GM18867 (cell line): ENCODE measurements around the gene C19orf44.
A peak's percentile ranks its signal among the peaks of the same experiment; 100 is the strongest.
"Not testable (repeated sequence)": the region's sequence is repeated elsewhere in the genome, so short reads cannot be mapped to it uniquely, and the experiment has no call there.

Experiments
- ATAC-seq: cut with Tn5 transposase; IDR thresholded peaks from one replicate; pipeline ENCODE4 v1.9.1; 2021; ENCODE audit warnings: mild to moderate bottlenecking, moderate library complexity; ENCODE audit not compliant: unreplicated experiment

The C19orf44 gene

DNA sequence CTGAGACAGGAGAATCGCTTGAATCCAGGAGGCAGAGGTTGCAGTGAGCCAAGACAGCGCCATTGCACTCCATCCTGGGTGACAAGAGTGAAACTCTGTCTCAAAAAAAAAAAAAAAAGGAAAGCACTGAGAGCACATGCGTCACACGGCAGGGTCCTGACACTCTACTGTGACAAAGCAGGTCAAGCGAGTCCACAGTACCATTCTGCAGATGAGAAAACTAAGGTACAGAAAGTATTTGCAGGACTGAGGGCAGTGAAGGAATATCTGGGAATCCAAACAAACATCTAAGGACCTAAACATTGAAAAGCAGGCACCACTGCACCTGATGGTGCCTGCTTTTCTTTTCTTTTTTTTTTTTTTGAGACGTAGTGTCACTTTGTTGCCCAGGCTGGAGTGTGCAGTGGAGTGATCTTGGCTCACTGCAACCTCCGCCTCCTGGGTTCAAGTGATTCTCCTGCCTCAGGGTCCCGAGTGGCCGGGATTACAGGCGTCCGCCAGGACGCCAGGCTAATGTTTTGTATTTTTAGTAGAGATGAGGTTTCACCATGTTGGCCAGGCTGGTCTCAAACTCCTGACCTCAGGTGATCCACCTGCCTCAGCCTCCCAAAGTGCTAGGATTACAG is 29.3 kb upstream of the C19orf44 start:
- not testable (repeated sequence) for ATAC-seq

DNA sequence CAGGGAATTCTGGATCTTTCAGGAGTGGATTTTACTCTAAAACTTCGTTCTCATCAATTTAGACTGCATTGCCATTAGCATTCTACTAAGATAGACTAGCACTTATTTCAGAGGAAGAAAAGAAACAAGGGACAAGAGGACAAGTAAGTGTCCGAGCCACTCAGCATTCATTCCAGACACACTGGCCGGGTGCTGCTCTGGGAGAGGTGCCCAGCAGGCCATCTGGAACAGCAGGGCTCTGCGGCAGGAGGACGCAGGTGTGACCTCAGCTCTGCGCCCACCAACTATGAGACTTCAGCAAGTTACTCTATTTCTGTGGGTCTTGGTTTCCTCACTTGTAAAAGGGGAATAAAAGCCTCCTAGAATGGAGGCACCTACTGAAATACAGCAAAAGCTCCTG is 28.6 kb upstream of the C19orf44 start:
- ATAC-seq: no peak

- ATAC-seq: no peak
Measured at GRCh38 chr19:16470541-16470910, 25.7 kb upstream of the C19orf44 start.

DNA sequence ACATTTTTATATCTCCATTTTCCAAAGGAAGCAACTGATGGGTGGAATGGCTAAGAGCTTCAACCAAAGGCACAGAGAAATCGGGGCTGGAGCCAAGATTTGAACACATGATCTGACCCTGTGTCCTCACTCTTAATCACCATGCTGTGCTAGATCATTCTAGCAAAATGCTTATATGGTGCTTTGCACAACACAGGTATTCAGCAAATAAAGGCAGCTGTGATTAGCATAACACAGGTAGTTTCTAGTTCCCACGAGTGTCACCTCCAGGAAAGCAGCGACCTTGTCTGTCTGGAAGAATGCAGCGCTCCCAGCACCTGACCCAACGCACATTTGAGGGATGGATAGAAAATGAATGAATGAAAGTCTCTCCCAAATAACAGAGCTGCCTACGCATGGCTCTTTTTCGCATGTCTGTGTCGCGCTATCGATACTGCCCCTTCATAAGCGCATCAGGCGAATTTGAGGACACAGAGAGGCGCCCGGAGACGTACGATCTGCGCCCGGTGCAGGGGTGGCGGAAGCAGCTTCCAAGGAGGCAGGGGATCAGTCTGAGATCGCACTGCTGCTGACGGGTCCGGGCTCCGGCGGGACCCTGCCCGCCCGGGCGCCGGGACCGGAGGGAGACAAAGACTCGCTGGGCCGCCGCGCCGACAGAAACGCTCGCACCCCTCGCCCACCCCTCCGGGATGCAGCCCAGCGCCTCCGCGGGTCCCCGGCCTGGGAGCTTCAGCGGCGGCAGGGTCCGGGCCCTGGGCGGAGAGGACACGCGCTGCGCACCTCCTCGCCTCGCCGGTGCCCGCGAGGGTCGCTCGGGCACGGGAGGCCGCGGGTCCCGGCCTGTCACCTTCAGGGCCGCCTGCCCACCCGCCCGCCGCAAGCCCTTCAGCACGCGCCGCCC is 25.0 kb upstream of the C19orf44 start:
- peak; percentile 29 for ATAC-seq

DNA sequence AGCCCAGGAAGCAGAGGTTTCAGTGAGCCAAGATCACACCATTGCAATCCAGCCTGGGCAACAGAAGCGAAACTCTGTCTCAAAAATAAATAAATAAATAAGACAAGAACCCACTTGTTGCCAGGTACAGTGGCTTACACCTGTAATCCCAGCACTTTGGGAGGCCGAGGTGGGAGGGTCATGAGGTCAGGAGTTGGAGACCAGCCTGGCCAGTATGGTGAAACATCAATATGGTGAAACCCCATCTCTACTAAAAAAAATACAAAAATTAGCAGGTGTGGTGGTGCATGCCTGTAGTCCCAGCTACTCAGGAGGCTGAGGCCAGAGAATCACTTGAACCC is 23.7 kb upstream of the C19orf44 start:
- ATAC-seq: not testable (repeated sequence)

GRCh38 chr19:16472992-16473391 is 23.2 kb upstream of the C19orf44 start:
- no peak for ATAC-seq

- no peak for ATAC-seq
Measured at GRCh38 chr19:16473875-16474392, 22.3 kb upstream of the C19orf44 start.

- ATAC-seq: no peak
Measured at GRCh38 chr19:16476401-16476800, 19.8 kb upstream of the C19orf44 start.

- ATAC-seq: no peak
Measured at GRCh38 chr19:16477311-16477710, 18.9 kb upstream of the C19orf44 start.

GRCh38 chr19:16482745-16483144 is 13.4 kb upstream of the C19orf44 start:
- ATAC-seq: no peak

DNA sequence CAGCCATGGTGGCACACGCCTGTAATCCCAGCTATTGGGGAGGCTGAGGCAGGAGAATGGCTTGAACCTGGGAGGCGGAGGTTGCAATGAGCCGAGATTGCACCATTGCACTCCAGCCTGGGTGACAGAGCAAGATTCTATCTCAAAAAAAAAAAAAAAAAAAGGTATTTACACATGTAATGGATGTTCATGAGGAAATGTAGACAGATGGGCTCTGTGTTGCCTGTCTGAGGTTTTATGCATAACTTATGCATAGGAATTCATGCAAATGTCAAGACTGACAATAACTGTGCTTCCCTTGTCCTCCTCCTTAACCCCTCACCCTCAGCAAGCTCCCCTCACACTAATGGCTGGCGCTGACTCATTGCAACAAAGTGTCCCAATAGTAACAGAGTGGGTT is 9.7 kb upstream of the C19orf44 start:
- ATAC-seq: not testable (repeated sequence)

GRCh38 chr19:16496613-16496983 is 404 bp downstream of the C19orf44 start:
- ATAC-seq: no peak

DNA sequence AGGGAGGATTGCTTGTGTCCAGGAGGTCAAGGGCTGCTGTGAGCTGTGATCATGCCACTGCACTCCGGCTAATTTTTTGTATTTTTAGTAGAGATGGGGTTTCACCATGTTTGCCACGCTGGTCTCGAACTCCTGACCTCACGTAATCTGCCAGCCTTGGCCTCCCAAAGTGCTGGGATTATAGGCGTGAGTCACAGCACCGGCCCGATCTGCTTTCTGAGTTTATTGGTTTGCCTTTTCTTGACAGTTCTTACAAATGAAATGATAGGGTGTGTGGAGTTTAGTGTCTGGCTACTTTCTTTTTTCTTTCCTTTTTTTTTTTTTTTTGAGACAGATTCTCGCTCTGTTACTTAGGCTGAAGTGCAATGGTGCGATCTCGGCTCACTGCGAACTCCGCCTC is 848 bp downstream of the C19orf44 start:
- no peak for ATAC-seq

DNA sequence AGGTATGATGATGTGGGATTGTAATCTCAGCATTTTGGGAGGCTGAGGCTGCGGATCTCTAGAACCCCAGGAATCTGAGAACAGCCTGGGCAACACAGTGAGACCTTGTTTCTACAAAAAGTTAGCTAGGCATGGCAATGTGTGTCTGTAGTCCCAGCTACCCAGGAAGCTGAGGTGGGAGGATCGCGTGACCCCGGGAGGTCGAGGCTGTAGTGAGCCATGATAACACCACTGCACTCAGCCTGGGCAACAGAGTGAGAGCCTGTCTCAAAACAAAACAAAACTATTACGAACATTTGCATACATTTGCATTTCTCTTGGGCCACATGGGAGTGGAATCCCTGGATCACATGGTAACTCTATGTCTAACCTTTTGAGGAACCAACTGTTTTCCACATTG is 1.6 kb downstream of the C19orf44 start:
- no peak for ATAC-seq

- no peak for ATAC-seq
Measured at GRCh38 chr19:16504271-16504670, 8.1 kb downstream of the C19orf44 start.

DNA sequence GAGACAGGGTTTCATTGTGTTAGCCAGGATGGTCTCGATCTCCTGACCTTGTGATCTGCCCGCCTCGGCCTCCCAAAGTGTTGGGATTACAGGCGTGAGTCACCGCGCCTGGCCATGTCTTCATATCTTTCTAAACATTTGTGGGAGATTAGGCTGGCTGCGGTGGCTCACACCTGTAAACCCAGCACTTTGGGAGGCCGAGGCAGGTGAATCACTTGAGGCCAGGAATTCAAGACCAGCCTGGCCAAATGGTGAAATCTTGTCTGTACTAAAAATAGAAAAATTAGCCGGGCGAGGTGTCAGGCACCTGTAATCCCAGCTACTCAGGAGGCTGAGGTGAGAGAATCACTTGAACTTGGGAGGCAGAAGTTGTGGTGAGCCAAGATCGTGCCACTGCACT is 10.0 kb downstream of the C19orf44 start:
- ATAC-seq: not testable (repeated sequence)

- no peak for ATAC-seq
Measured at GRCh38 chr19:16506961-16507360, 10.8 kb downstream of the C19orf44 start.

- no peak for ATAC-seq
Measured at GRCh38 chr19:16508546-16508945, 12.4 kb downstream of the C19orf44 start.

- no peak for ATAC-seq
Measured at GRCh38 chr19:16509141-16510061, 13.2 kb downstream of the C19orf44 start.

DNA sequence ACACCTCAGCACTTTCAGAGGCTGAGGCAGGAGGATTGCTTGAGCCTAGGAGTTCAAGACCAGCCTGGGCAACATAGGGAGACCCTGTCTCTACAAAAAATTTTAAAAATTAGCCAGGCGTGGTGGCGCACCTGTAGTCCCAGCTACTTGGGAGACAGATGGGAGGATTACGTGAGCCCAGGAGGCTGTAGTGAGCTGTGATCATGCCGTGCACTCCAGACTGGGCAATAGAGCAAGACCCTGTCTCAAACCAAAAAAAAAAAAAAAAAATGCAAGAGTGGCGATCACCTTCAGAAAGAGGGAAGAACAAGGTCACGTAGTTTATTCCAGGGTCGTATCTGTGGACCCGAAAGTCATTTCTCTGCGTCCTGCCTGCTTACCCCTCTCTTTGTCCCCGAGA is 16.4 kb downstream of the C19orf44 start:
- ATAC-seq: not testable (repeated sequence)

DNA sequence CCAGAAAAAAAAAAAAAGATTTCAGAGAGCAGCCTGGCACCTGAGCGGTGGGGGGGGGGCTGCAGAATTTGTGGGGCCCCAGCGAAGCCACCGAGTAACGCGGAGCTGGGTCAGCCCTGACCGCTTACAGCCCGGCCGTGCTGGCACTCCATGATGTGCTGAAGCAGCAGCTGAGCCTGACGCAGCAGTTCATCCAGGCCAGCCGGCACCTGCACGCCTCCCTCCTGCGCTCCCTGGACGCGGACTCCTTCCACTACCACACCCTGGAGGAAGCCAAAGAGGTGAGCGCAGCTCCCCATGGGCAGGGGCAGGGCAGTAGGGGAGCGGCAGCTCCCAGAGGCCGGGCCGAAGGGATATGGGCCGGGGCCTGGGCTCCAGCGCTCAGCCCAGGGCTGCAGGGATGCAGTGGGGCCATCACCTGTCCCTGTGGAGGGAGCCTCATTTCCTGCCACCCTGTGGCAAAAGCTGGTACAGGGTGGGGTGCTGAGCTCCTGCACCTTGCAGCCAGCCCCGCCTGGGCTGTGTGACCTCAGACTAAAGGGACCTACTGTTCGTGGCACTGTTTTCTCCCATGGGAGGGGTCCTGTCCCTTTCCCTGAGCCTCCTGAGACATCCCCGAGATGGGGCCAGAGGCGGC is 18.3 kb downstream of the C19orf44 start:
- no peak for ATAC-seq
